Pancreas (tissue), 10 donors: ENCODE data around the gene SYPL2. TPM values are rescaled to one million over a fixed set of nuclear protein-coding genes. Genes with fewer than 3 reads are reported as not detected.

ENCODE experiments used
- ATAC-seq, 4 donors: fragments of 200-7000 bp; cut with Tn5 transposase; one replicate each; pipeline versions ENCODE4 v1.8.0 to v1.9.1; 2020; ENCODE audit warnings: mild to moderate bottlenecking in 4 of 4, moderate library complexity in 4 of 4
- DNase-seq, 6 donors: peaks; one replicate each; pipeline ENCODE4 v3.0.0-alpha.2; 2020
- FAIRE-seq: peaks from 2 replicates; lab custom pipeline; 2012; peaks lifted over from hg19 to GRCh38; lab: Jason Lieb, UNC
- H3K27ac ChIP-seq, 4 donors: fragments of 200-600 bp; sonication (generic); 1 replicate in 3 of 4; 2 replicates in 1 of 4; pipeline versions ENCODE4 v1.5.0 to v1.8.0; 2020
- H3K27me3 ChIP-seq, 4 donors: fragments of 200-600 bp; one replicate each; pipeline ENCODE4 v1.8.0; 2021
- H3K36me3 ChIP-seq, 3 donors: fragments of 200-600 bp; sonication (generic) in 1 of 3; one replicate each; pipeline versions ENCODE4 v1.5.0 to v1.8.0; 2020 to 2021
- H3K4me1 ChIP-seq, 3 donors: fragments of 200-600 bp; one replicate each; pipeline ENCODE4 v1.8.0; 2021
- H3K4me3 ChIP-seq, 4 donors: fragments of 200-600 bp; sonication (generic) in 2 of 4; one replicate each; pipeline versions ENCODE4 v1.5.0 to v1.8.0; 2020 to 2021
- H3K9me3 ChIP-seq, 4 donors: fragments of 200-600 bp; one replicate each; pipeline ENCODE4 v1.8.0; 2021
- CTCF ChIP-seq, 4 donors: fragments of 200-600 bp; sonication (generic) in 3 of 4; IDR thresholded peaks; one replicate each; pipeline versions ENCODE4 v1.5.0 to v1.8.0; 2021; ENCODE audit warnings: antibody characterized with exemption in 4 of 4
- WGBS, 2 donors: extraction: QIAGEN DNeasy Blood & Tissue Kit; methylation state at CpG; one replicate each; pipeline ENCODE4 v1.1.7; 2013; 5-methylcytosine and 5-hydroxymethylcytosine counted together
- intact Hi-C, 3 donors: fragments of 100-400 bp; cut with DNase I; formaldehyde crosslinking; loops; one replicate each; pipeline versions ENCODE4 v1.11.1 to v1.14.2; 2022
- polyA plus RNA-seq, 2 donors: library from polyadenylated mRNA; stranded (reverse); fragments of 200-250 nt; gene quantifications; one replicate each; pipeline ENCODE4 v1.2.3, GENCODE V29; 2013
- total RNA-seq, 6 donors: library from RNA; stranded (reverse); fragmentation: NEBNext Ultra II Directional in 4 of 6; extraction: Animal tissue kit (Norgen Biotek cat#: 25700) in 4 of 6; gene quantifications; one replicate each; pipeline versions ENCODE4 v1.2.1 to v1.2.4, GENCODE V29; 2021 to 2023
- donor health status: healthy with polysubstance abuse.
- donor health status: DM: no; HTN: no; CAD: no; lungs with moderate emphysema.
- donor health status: DM: no; HTN: no; CAD: no.
- donor health status: control.
- donor health status: control.
- donor health status: Bipolar disorder and iron deficiency.
- donor health status: DM: yes; HTN: yes; CAD: no.
- donor health status: DM: no; HTN: no; CAD: no.
- donor health status: DM: no; HTN: no; CAD: no.
- donor health status: DM: yes; HTN: yes; CAD: no.

SYPL2 gene
- total and polyA plus RNA-seq, 8 donors = 1.5 to 3.7 (median 2.5) TPM

- Histone ChIP-seq H3K4me1 (peaks cover 0 to 6% (median 0%) of the 10 kb centered on the region in 3 donors), H3K36me3 (no peaks in the 10 kb centered on the region), H3K27me3 (no peaks in the 10 kb centered on the region), H3K4me3 (no peak overlapping the region), H3K27ac (no peak overlapping the region), H3K9me3 (no peaks in the 10 kb centered on the region)
- TF ChIP-seq CTCF (IDR thresholded peaks at IDR 0.05) = no peak
- no peak for ATAC-seq
- 73 to 79% methylated on average over 5 of the region's 5 CpGs for WGBS, 2 donors
- no peak for FAIRE-seq
- no peak for DNase-seq
- intact Hi-C loops = no loop called here
Observed at GRCh38 chr1:109503935-109504334, 37.6 kb downstream of the SYPL2 start.

GRCh38 chr1:109504974-109505373 lies 38.6 kb downstream of the SYPL2 start:
- peaks cover 0 to 6% (median 2%) of the 10 kb centered on the region in 3 donors for H3K4me1 ChIP-seq
- ATAC-seq = no peak
- H3K27me3 ChIP-seq = no peaks in the 10 kb centered on the region
- DNase-seq = no peak
- FAIRE-seq = no peak
- intact Hi-C loops = no loop called here
- TF ChIP-seq CTCF (IDR thresholded peaks at IDR 0.05) = no peak
- no peaks in the 10 kb centered on the region for H3K9me3 ChIP-seq
- H3K27ac ChIP-seq = no peak overlapping the region
- no peak overlapping the region for H3K4me3 ChIP-seq
- no peaks in the 10 kb centered on the region for H3K36me3 ChIP-seq
- 78 to 83% methylated on average over 1 of the region's 1 CpG for WGBS, 2 donors

- Histone ChIP-seq H3K36me3 (no peaks in the 10 kb centered on the region), H3K27ac (no peak overlapping the region), H3K9me3 (no peaks in the 10 kb centered on the region), H3K4me1 (peaks cover 0 to 3% (median 0%) of the 10 kb centered on the region in 3 donors), H3K4me3 (peak overlapping the region in 2 of 4 donors; percentile 81 to 85), H3K27me3 (no peaks in the 10 kb centered on the region)
- no peak for DNase-seq
- 82 to 84% methylated on average over 25 of the region's 25 CpGs for WGBS, 2 donors
- no peak for ATAC-seq
- no peak for FAIRE-seq
- TF ChIP-seq CTCF (IDR thresholded peaks at IDR 0.05) = no peak
- intact Hi-C loops = no loop called here
Observed at GRCh38 chr1:109508001-109508872, 41.9 kb downstream of the SYPL2 start.

GRCh38 chr1:109508873-109509175 lies 42.5 kb downstream of the SYPL2 start:
- Histone ChIP-seq H3K27ac (no peak overlapping the region), H3K4me1 (peaks cover 0 to 3% (median 0%) of the 10 kb centered on the region in 3 donors), H3K9me3 (no peaks in the 10 kb centered on the region), H3K36me3 (no peaks in the 10 kb centered on the region), H3K4me3 (peak overlapping the region; percentile 63 to 85 (median 82)), H3K27me3 (no peaks in the 10 kb centered on the region)
- FAIRE-seq = no peak
- intact Hi-C loops = no loop called here
- no peak for DNase-seq
- no peak for TF ChIP-seq CTCF (IDR thresholded peaks at IDR 0.05)
- 41% methylated on average over 7 of the region's 7 CpGs for WGBS, 2 donors
- no peak for ATAC-seq
